ENCODE measurements around the gene ZMAT5. TPM values are rescaled to one million over a fixed set of nuclear protein-coding genes. Genes with fewer than 3 reads are reported as not detected.

The ZMAT5 gene
- total RNA-seq, 2 experiments from 2014 or later, result 17.1 to 17.5 TPM

- Mint-ChIP-seq H3K4me1 (no peaks in the 10 kb centered on the region), H3K36me3 (peaks cover 4% of the 10 kb centered on the region), H3K27ac (no peak overlapping the region), H3K9me3 (no peaks in the 10 kb centered on the region), H3K4me3 (no peak overlapping the region), H3K27me3 (no peaks in the 10 kb centered on the region)
- DNase-seq, result peak; percentile 36
Measured at GRCh38 chr22:29689880-29690213, 77.0 kb downstream of the ZMAT5 start.

- Mint-ChIP-seq H3K27ac (no peak overlapping the region), H3K4me3 (no peak overlapping the region), H3K9me3 (no peaks in the 10 kb centered on the region), H3K4me1 (no peaks in the 10 kb centered on the region), H3K27me3 (no peaks in the 10 kb centered on the region), H3K36me3 (peaks cover 4% of the 10 kb centered on the region)
- no peak for DNase-seq
Measured at GRCh38 chr22:29689206-29689879, 77.5 kb downstream of the ZMAT5 start.

- Mint-ChIP-seq H3K36me3 (peaks cover 13% of the 10 kb centered on the region), H3K27me3 (no peaks in the 10 kb centered on the region), H3K4me3 (no peak overlapping the region), H3K4me1 (no peaks in the 10 kb centered on the region), H3K9me3 (no peaks in the 10 kb centered on the region), H3K27ac (no peak overlapping the region)
- no peak for DNase-seq
Measured at GRCh38 chr22:29684244-29684643, 82.6 kb downstream of the ZMAT5 start.

GRCh38 chr22:29683536-29683935 lies 83.3 kb downstream of the ZMAT5 start:
- Mint-ChIP-seq H3K9me3 (no peaks in the 10 kb centered on the region), H3K4me3 (no peak overlapping the region), H3K4me1 (no peaks in the 10 kb centered on the region), H3K36me3 (peaks cover 13% of the 10 kb centered on the region), H3K27me3 (no peaks in the 10 kb centered on the region), H3K27ac (no peak overlapping the region)
- DNase-seq, result no peak

Other genes starting within 250 kb of the ZMAT5 start
- 10 to 100 TPM; 63.9 to 71.7 TPM for gene THOC5, start 213.2 kb downstream of the ZMAT5 start, total RNA-seq
- 10 to 100 TPM; 50.7 to 52.8 TPM for gene NIPSNAP1, start 185.9 kb downstream of the ZMAT5 start, total RNA-seq
- 10 to 100 TPM; 45.8 to 49.4 TPM for gene NF2, start 163.4 kb downstream of the ZMAT5 start, total RNA-seq
- gene CABP7, start 47.0 kb downstream of the ZMAT5 start, total RNA-seq, result under 1 TPM in 1 of 2 experiments, not detected in 1; 0.06 TPM
- 100 to 1,000 TPM; 108 to 117 TPM for gene UQCR10, start 362 bp upstream of the ZMAT5 start, total RNA-seq
- 10 to 100 TPM; 70.9 to 73.5 TPM for gene ASCC2, start 71.3 kb upstream of the ZMAT5 start, total RNA-seq
- gene MTMR3, start 116.2 kb upstream of the ZMAT5 start, total RNA-seq, result 10 to 100 TPM; 16.3 to 16.9 TPM

Measured in activated naive CD8-positive, alpha-beta T cell treated with anti-CD3 and anti-CD28 coated beads for 36 hours (primary cell).